ENCODE data around the gene IL34.
A peak's percentile ranks its signal among the peaks of the same experiment; 100 is the strongest.
"Not testable (repeated sequence)": the region's sequence is repeated elsewhere in the genome, so short reads cannot be mapped to it uniquely, and the experiment has no call there.

Gene IL34

GRCh38 chr16:70632273-70632672 lies 14.1 kb upstream of the IL34 start:
- no peak for DNase-seq (ENCODE audit: low spot score)

DNA sequence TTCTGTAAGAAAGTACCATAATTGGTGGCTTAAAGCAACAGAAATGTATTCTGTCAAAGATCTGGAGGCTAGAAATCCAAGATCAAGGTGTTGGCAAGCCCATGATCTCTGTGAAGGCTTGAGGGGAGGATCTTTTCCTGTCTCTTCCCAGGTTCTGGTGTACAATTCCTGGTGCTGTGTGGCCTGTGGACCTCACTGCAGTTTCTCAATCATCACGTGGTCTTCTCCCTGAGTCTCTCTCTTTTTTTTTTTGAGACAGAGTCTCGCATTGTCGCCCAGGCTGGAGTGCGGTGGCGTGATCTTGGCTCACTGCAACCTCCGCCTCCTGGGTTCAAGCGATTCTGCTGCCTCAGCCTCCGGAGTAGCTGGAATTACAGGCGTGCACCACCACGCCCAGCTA lies 12.7 kb upstream of the IL34 start:
- not testable (repeated sequence) for DNase-seq (ENCODE audit: low spot score)

- DNase-seq (ENCODE audit: low spot score), result no peak
Observed at GRCh38 chr16:70634861-70635260, 11.5 kb upstream of the IL34 start.

GRCh38 chr16:70635336-70636016 lies 10.9 kb upstream of the IL34 start:
- no peak for DNase-seq (ENCODE audit: low spot score)

DNA sequence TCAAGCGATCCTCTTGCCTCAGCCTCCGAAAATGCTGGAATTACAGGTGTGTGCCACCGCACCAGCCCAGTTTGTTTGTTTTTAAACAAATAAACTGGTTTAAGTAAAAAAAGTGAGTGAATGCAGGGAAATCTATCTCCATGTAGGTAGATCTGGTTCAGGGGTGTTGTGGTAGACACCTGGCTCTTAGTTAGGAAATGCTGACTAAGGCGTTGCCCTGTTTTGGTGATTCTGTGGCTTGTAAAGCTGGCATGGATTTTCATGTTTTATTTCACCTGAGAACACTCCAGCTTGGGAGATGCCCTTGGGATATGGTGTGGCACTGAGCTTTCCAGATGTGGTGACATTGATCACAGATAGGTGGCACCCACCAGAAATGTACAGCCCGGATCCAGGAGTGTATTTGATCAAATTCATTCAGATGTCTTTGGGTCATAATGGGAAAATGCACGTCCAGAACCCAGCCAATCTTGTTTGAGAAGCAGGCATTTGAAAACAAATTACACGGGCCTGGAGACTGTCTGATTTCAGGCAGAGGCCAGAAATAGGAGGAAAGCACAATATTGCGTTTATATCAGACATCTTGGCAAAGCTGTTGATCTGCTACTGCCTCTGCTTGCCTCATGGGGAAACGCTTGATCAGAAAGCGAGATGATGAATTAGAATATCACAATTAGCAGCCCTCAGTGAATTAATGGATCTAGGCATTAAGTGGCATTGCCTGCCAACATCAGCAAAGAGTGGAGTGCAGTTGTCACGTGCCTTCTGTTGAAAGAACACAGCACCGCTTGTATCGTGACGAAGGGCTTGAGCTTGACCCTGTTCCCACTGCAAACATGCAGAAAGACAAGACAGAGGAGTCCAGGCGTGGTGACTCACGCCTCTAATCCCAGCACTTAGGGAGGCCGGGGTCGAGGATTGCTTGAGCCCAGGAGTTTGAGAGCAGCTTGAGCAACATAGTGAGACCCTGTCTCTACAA lies 7.3 kb upstream of the IL34 start:
- DNase-seq (ENCODE audit: low spot score), result no peak

DNA sequence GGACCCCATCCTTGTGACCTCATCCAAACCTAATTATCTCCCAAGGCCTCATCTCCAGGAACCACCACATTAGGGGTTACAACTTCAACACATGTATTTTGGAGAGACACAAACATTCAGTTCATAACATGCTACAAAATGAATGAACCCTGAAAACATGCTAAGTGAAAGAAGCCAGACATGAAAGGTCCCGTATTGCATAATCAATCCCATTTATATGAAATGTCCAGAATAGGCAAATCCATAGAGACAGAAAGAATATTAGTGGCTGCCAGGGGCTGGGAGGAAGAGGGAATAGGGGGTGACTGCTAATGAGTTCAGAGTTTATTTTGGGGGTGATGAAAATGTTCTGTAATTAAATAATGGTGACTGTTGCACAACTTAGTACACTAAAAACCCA lies 3.7 kb upstream of the IL34 start:
- DNase-seq (ENCODE audit: low spot score), result no peak

GRCh38 chr16:70643264-70643663 lies 3.1 kb upstream of the IL34 start:
- DNase-seq (ENCODE audit: low spot score), result not testable (repeated sequence)

DNA sequence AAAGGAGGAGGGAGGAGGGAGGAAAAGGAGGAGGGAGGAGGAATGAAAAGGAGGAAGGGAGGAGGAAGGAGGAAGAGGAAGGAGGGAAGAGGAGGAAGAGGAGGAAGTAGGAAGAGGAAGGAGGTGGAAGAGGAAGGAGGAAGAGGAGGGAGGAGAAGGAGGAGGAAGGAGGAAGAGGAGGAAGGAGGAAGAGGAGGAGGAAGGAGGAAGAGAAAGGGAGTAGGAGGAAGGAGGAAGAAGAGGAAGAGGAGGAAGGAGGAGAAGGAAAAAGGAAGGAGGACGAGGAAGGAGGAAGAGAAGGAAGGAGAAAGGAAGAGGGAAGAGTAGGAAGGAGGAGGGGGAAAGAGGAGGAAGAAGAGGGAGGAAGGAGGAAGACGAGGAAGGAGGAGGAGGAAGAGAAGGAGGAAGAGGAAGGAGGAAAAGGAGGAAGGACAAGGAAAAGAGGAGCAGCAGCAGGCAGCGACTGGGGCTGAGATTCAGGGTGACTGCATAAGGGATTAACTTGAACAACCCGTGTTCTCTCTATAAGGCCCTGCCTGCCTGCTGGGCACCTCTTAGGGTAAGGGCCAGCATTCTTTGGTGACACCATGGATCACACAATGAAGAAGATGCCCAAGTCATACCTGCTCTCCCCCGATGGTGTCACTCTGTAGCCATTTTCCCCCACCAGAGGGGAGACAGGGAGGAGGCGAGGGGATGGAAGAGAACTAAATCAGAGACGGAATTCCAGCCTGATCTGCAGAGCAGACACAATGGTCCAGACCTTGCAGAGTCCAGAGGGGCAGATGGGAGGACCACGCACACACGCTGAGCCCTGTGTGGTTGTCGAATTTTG lies 1.4 kb upstream of the IL34 start:
- no peak for DNase-seq (ENCODE audit: low spot score)

GRCh38 chr16:70647441-70648359 lies 1.3 kb downstream of the IL34 start:
- DNase-seq (ENCODE audit: low spot score), result no peak

- DNase-seq (ENCODE audit: low spot score), result no peak
Observed at GRCh38 chr16:70648606-70649005, 2.2 kb downstream of the IL34 start.

DNA sequence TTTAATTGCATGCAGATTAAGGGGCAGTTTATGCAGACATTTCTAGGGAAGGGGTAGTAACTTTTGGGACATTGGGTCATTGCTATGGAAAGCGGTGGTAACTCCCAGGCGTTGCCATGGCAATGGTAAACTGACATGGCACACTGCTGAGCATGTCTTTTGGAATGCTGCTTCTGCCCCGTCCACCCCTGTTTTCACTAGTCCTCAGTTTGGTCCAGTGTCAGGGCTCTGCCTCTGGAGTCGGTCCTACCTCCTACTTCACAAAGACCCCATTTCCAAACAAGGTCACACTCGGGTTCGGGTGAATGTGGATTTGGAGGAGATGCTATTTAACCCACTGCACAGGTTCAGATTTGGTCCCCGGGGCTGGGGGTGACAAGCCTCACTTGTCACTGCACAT lies 2.9 kb downstream of the IL34 start:
- DNase-seq (ENCODE audit: low spot score), result no peak

DNA sequence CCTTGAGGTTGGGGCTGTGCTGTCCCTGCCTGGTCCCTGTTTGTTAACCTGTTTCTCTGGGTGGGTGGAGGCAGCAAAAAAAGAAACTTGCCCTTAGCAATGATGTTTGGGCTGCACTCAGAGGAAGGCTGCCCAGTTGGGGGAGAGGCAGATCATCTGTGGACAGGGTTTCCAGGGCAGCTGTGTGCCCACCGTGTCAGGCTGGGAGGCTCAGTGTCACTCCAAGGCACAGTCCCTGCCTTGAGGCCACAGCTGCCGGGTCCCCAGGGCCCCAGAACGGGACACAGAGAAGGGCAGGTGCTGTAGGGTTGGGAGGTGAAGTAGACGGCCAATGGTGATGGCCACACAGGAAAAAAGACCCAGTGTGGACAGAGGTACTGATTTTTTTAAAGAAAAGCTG lies 3.9 kb downstream of the IL34 start:
- no peak for DNase-seq (ENCODE audit: low spot score)

- no peak for DNase-seq (ENCODE audit: low spot score)
Observed at GRCh38 chr16:70651524-70651923, 5.2 kb downstream of the IL34 start.

DNA sequence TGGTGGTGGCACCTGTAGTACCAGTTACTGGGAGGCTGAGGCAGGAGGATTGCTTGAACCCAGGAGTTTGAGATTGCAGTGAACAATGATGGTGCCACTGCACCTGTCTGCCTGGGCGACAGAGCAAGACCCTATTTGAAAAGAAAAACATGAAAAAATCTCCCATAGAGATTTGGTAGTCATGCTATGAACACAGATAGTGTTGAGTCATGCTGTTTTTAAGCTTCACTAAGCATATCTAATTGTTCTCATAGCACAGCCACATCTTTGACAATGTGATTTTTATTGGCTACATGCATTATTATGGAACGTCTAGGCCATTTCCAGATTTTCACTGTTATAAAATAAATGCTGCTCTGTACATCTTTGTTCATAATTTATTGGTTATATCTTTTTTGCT lies 6.0 kb downstream of the IL34 start:
- DNase-seq (ENCODE audit: low spot score), result no peak

DNA sequence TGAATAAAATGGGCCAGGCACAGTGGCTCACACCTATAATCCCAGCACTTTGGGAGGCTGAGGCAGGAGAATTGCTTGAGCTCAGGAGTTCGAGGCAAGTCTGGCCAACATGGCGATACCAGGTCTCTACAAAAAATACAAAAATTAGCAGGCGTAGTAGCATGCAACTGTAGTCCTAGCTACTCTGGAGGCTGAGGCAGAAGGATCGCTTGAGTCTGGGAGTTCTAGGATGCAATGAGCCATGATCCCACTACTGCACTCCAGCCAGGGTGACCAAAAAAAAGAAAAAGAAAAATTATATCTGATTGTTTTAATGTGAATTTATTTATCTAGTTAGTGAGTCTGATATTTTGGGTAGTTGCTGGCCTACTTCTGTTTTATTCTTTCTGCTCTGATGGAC lies 7.0 kb downstream of the IL34 start:
- DNase-seq (ENCODE audit: low spot score), result no peak

GRCh38 chr16:70653809-70654771 lies 7.7 kb downstream of the IL34 start:
- DNase-seq (ENCODE audit: low spot score), result peak; percentile 74

DNA sequence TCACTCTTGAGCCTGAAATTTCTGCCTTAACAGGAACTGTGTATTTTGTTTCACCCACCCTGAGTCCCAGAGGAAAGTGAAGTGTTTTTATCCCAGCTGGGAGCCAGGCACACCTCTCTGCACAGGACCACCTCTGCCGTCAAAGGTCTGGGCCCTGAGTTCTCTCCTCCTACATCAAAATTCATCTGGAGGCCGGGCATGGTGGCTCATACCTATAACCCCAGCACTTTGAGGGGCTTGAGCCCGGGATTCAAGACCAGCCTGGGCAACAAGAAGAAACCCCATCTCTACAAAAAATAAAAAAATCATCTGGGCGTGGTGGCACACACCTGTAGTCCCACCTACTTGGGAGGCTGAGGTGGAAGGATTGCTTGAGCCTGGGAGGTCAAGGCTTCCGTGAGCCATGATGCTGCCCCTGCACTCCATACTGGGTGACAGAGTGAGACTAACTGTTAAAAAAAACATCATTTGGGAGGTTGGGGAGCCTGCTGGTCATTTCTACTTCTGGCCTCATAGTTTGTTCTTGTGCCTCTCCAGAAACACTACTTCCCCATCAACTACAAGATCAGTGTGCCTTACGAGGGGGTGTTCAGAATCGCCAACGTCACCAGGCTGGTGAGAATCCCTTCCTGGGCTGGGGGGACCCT lies 9.8 kb downstream of the IL34 start:
- DNase-seq (ENCODE audit: low spot score), result no peak

- DNase-seq (ENCODE audit: low spot score), result no peak
Observed at GRCh38 chr16:70656712-70657263, 10.4 kb downstream of the IL34 start.

DNA sequence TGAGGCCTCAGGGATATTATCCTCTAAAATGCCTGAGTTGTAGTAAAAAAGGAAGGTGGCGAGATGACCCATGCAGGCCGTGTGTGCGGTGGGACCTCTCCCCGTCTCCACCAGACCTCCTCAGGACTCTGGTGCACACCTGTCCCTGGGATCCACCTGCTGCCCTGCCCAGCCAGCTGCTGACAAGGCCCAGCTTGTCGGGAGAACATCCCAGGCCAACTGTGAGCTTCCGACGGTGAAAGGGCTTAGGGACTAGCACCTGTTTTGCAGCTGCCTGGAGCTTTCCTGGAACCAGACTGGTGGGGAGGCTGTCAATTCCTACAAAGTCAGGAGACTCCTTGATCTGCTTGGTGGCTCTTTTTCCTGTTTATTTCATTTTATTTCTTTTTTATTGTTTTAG lies 11.6 kb downstream of the IL34 start:
- DNase-seq (ENCODE audit: low spot score), result no peak

Data from D341Med (cell line).